HG03378 (cell line): ENCODE data around the gene JAK2.
"Not testable (repeated sequence)": the region's sequence is repeated elsewhere in the genome, so short reads cannot be mapped to it uniquely, and the experiment has no call there.

ENCODE experiments used
- ATAC-seq: cut with Tn5 transposase; IDR thresholded peaks from one replicate; pipeline ENCODE4 v1.9.1; 2021; ENCODE audit warnings: mild to moderate bottlenecking, moderate library complexity; ENCODE audit not compliant: unreplicated experiment

JAK2 gene

DNA sequence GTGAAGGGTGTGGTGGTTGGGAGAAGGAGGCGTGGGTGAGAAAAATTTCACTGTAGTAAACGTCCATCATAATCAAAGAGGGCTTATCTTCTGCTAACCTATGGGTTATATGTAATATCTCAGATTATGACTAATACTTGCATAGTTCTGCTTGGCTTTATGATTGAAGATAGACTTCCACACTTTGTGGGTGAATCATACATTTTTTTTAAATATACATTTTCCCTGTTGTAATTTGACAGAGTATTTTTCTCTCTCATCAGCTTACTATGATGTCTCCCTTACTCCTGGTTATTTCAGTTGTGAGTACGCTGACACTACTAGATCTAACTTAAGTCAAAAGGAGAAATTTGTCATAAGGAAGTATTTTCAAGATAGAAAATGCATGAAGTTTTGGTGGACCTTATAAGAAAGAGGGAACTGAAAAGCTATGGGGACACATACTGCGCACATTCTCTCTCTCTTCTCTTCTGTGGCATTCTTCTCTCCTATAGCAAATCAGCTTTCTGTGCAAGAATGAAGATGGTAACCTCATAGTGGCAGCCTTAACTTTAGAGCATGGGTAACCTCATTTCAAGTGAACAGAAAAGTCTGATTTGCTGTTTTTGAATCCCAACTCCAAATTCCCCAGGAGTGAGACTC lies 4.9 kb upstream of the JAK2 start:
- no peak for ATAC-seq

DNA sequence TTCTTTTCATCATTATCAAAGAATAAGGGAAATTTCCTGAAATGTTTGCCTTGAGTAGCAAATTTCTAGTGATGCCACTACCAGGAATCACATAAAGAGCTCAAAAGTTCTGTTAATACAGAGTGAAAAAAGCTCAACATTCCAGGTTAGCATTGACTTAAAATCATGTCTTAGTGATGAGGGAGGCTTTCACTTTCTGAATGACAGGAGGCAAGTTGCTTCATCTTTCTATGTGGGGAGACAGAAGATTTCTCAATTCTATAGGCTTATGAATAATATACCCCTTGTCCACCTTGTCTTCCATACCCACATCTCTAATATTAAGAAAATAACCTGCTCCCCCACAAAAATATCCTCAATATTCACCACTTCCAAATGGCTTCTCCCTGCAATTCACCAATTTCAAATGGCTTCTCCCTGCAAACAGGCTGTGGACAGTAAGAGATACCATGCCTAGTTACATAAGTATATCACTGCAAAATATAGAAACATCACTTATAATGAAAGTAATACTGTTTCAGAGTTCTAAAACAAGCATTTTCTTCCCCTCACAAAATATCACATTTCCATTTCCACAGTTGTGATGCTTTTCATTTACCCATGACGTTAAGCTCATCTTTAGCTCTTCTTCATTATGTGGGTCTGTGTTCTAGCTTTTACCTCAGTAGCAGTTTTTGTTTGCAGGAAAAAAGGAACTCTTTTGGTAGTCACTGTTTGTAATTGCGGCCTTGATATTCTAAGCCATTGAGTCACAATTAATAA lies 2.2 kb upstream of the JAK2 start:
- no peak for ATAC-seq

DNA sequence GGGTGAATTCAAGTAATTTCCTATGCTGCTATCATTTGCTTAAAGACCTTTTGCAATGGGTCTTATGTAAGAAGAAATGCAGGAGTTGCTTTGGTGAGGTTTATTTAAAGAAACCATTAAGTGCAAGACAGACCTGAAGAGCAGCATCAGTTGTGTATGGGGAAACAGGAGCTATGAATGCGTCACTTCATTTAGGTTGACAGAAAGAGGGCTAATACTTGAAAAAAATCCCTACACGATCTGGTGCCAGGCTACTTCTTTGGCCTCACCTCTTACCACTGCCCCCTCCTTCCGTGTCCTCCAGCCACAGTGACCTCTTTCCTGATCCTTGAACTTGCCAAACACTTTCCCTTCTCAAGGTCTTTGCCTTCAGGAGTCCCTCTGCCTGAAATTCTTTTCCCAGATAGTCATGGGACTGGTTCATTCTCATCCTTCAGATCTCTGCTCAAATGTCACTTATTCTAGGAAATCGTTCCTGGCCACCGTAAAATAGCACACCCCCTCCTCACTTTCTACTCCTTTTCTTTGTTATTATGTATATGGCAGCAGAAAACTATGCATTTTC lies 1.4 kb upstream of the JAK2 start:
- ATAC-seq, result no peak

DNA sequence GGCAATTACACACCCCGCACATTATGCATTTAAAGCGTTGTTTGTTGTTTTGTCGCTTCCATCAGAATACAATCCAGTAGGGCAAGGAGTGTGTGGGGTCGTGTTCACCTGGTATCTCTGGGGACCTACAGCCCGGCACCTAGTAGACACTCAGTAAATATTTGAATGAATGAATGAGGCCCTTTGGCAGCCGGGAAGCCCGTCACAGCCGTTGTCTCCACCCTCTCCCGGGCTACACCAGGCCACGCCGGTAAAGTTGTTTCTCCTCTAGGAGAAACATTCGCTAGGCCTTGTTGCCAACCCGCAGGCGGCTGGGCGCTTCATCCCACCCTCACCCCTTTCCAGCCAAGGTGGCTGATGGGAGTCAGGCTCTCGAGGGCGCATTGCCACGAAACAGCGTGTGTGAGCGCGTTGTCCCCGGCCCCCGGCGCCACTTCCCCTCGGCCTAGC lies 876 bp upstream of the JAK2 start:
- ATAC-seq, result peak; percentile 14

DNA sequence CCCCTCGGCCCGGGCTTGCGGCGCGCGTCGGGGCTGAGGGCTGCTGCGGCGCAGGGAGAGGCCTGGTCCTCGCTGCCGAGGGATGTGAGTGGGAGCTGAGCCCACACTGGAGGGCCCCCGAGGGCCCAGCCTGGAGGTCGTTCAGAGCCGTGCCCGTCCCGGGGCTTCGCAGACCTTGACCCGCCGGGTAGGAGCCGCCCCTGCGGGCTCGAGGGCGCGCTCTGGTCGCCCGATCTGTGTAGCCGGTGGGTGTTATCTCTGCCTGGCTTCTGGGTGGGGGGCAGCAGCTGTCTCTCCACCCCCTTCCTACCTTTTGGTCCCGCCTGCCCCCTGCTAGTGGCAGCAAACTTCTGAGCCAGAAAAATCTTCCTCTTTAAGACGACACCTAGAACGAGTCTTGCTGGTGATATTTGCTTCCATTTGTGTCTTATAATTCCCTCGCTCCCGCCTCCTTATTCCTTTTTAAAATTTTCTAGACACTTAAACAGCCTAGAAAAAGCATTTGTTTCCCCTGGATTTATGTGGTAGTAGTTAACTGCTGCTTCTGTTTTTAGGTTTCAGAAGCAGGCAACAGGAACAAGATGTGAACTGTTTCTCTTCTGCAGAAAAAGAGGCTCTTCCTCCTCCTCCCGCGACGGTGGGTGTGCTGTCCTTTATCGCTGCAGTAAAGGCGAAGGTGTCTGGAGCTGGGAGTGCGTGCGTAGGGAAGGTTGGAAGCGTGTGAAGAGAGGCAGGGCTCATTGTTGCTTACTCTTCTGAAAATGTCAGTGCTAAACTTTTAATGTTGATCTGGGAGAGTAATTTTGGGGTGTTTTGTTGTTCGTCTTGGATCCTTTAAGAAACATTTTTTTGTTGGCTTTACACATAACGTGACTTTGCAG lies 554 bp downstream of the JAK2 start:
- ATAC-seq, result peak; percentile 20

DNA sequence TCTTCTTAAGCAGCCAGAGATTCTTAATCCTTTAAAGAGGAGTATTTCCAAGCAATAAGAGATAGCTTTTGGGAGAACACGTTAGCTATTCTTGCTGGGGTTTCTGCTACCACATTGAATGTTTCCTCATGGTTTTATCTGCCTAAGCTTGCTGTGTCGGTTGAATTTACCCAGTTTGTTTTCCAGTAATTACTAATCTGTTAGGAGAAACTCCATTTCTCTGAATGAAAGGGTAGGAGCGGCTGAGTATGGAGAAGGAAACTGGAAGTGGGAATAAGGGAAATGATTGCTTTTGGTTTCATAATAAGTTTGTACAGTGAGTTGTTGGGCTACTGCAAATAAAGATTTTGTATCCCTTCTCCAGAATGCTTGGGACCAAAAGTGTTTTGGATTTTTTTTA lies 1.2 kb downstream of the JAK2 start:
- ATAC-seq, result no peak

DNA sequence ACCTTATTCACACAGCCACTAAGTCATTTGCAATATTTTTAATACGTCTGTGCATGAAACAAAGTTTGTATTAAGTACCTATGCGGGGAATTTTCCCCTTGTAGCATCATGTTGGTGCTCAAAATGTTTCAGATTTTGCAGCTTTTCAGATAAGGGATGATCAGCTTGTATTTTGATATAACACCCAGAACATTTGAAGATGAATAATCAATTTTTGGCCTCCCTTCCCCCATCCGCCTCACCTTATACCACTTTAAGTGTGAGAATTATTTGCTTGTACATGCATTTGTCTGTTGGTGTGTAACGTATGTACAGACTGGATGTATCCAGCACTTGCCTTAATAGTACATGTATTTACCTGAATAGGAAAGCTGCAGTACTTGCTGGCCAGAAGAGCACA lies 1.7 kb downstream of the JAK2 start:
- no peak for ATAC-seq

DNA sequence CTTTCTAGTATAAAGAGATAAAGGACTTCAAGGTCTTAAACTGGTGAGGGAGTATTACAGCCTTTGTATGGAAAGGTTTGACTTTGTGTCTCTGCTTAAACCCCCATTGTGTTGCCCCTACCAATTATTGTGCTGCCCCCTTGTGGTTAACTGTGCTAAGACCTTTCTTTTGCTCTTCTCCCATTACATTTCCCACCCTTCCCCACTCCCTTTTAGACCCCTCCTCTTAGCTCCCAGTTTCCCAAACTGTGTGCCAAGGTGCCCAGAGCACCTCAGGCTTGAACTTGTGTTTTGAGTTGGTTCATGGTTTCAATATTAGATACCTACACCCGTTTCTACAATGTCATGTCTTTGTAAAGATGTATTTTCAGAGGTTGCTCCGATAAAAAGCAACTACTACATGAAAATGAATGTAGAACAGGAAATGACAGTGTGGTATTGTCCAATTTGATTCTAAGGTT lies 2.9 kb downstream of the JAK2 start:
- ATAC-seq, result no peak

DNA sequence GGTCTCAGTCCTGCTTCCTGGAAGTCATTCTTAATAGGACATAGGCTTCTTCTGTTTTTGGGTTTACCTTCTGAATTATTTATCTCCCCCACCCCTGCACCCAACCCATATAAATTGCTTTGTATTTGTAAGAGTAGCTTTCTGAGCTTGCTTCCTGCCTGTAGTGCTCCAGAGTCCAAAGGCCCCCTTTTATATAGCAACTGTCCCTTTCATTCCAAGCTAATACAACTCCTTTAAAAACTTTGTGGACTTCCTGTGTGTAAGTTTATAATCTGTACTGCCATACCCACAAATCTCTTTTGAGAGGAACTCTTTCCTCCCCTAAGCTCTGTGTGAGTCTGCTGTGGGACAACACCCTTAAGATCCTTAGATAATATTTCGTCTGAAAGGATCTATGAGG lies 7.8 kb downstream of the JAK2 start:
- no peak for ATAC-seq

DNA sequence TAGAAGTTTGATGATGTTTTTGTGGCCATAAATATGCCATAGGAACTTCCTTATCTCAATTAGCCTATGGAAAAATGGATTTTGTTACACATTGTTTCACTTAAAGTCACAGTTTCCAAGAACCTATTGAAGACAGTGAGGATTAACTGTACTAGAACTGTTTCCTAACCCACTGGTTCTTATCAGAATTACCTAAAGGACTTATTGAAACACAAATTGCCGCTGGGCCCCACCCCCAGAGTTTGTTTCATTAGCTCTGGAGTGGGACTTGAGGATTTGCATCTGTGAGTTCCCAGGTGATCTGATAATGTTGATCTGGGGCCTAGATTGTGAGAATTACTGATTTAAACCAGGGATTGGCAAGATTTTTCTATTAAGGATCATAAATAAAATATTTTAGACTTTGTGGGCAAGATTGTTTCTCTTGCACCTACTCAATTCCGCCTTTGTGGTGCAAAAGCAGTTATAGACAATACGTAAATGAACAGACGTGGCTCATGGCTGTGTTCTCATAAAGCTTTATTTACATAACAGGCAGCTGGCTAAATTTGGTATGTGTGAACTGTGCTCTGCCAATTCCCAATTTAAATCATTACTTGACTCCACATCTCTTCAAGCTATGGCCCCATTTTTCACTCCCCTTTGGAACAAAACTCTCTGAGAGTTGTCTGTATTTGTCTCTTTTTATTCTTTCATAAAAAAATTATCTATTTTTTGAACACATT lies 9.3 kb downstream of the JAK2 start:
- ATAC-seq, result no peak

DNA sequence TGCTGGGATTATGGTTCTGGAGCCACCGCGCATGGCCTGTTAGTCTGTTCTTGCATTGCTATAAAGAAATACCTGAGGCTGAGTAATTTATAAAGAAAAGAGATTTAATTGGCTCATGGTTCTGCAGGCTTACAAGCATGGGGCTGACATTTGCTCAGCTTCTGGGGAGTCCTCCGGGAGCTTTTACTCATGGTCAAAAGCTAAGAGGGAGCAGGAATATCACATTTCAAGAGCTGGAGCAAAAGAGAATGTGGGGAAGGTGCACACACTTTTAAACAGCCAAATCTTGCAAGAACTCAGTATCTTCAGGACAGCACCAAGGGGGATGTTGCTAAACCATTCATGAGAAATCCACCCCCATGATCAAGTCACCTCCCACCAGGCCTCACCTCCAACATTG lies 12.1 kb downstream of the JAK2 start:
- ATAC-seq, result no peak

DNA sequence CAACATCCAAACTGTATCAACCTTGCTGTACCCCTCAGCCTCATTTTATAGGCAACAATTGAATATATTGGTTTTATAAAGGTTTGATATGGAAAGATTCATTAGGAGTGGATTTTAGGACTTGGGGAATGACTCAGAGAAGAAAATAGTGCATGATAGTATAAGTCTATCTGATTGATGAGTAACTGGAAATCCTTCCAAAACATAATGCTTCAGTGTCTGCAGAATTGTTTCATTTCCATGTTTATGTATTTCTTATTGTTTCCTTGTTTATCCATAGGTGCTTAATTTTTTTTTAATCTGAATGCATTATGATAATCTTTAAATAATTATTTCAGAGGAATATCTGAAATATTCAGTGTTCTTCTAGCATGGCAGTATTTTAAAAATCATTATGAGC lies 12.6 kb downstream of the JAK2 start:
- ATAC-seq, result no peak

DNA sequence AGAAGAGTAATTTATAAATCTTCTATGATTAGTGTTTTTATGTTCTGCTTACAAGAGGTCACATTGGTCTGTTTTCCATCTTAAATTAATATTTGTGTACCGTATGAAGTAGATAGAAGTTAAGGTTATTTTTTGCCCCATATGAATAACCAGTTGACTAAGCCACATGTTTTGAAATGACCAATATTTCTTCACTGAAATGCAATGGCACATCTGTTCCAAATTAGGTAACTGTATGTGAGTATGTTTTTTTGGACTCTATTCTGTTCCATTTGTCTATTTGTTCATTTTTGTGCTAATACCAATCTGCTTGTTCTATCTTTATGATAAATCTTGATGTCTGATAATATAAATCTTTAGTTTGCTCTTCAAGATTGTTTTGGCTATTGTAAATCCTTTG lies 17.7 kb downstream of the JAK2 start:
- no peak for ATAC-seq

DNA sequence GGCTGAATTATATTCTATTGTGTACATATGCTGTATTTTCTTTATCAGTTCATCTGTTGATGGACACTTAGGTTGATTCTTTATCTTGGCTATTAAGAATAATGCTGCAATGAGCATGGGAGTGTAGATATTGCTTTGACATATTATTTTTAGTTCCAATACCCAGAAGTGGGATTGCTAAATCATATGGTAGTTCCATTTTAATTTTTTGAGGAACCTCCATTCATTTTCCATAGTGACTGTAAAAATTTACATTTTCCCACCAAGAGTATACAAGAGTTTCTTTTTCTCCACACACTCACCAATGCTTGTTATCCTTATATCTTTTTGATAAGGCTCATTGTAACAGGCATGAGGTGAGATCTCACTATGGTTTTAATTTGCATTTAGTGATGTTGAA lies 19.4 kb downstream of the JAK2 start:
- ATAC-seq, result no peak

DNA sequence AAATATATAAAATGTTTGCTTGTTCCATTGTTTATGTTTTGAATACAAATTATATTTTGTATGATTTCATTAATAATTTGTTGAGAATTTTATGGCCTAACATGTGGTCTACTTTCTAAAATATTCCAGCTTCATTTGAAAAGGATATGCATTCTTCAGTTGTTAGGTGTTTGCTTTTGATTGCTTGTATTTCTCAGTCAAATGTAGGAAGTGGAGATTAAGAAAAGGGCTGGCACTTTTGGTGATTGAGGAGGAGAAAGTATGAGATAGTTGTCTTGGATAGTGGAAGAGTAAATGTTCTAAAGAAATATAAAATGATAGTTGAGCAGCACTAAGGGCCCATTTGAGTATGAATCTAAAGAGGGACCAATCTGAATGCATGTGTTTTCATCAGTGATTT lies 23.1 kb downstream of the JAK2 start:
- no peak for ATAC-seq

DNA sequence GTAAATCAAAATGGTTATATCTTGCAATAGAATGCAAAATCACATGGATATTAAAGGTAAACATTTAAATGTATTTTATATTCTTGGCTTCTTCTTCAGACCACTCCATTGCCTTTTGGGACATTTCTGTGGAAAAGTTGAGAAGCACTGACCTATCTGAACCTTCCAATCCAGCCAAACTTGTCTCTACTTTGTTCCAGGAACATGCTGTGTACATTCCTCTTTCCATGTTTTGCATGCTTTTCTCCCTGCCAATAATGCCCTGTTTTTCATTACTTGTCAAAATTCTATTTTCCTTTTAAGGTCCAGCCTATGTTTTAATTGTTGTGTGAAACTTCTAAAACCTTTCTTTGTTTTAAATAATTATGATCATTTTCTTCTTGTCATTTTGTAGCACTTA lies 28.3 kb downstream of the JAK2 start:
- no peak for ATAC-seq

DNA sequence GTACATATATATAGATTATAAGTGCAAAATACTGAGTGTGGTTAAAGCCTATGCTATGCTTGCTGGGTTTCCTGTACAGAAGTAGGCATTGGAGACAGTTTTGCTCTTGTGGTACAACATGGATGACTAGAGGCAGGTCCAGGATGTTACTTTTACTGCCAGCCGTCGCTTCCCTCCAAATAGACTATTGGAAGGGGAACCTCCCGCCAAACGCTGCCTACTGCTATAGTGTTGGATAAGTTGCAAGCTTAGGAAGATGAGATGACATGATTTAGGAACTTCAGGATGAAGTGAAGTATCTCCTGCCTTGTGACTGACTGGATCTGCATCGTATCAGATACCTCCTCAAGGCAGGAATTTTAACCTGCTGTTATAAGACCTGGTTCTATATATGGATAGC lies 30.9 kb downstream of the JAK2 start:
- no peak for ATAC-seq

DNA sequence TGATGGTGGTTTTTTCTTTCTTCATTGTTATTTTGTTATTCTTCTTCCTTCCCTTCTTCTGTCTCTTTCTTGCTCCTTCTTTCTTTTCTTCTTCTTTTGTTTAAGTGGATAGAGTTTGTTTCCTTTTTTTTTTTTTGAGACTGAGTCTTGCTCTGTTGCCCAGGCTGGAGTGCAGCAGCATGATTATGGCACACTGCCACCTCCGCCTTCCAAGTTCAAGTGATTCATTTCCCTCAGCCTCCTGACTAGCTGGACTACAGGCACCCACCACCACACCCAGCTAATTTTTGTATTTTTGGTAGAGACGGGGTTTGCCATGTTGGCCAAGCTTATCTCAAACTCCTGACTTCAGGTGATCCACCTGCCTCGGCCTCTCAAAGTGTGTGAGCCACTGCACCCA lies 40.3 kb downstream of the JAK2 start:
- no peak for ATAC-seq

DNA sequence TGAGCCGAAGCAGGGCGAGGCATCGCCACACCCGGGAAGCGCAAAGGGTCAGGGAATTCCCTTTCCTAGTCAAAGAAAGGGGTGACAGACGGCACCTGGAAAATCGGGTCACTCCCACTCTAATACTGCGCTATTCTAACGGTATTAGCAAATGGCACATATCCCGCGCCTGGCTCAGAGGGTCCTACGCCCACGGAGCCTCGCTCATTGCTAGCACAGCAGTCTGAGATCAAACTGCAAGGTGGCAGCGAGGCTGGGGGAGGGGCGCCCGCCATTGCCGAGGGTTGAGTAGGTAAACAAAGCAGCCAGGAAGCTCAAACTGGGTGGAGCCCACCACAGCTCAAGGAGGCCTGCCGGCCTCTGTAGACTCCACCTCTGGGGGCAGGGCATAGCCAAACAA lies 46.9 kb downstream of the JAK2 start:
- not testable (repeated sequence) for ATAC-seq

DNA sequence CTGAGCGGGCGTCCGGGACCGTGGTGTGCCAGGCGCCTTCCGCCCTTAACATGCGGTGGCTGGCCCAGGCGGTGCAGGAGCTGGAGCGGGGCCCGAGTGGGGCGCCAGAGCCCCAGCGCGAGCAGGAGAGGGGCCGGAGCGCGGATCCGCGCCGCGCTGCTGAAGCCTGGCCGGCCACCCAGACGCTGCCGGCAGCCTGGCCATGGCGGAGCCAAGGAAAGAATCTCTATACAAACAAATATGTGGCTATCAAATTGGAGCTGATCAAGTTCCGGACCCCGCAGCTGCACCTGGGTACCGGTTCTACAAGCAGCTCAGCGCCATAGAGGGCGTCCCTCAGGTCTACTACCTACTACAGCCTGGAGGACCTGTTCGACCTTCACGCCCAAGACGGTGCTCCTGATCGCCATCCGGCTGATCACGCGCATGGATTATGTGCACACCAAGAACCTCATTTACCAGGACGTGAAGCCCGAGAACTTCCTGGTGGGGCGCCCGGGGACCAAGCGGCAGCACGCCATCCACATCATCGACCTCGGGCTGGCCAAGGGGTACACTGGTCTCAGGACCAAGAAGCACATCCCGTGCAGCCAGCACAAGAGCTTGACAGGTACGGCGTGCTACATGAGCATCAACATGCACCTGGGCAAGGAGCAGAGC lies 55.8 kb downstream of the JAK2 start:
- no peak for ATAC-seq
